ENCODE data around the gene NCDN.

The NCDN gene

DNA sequence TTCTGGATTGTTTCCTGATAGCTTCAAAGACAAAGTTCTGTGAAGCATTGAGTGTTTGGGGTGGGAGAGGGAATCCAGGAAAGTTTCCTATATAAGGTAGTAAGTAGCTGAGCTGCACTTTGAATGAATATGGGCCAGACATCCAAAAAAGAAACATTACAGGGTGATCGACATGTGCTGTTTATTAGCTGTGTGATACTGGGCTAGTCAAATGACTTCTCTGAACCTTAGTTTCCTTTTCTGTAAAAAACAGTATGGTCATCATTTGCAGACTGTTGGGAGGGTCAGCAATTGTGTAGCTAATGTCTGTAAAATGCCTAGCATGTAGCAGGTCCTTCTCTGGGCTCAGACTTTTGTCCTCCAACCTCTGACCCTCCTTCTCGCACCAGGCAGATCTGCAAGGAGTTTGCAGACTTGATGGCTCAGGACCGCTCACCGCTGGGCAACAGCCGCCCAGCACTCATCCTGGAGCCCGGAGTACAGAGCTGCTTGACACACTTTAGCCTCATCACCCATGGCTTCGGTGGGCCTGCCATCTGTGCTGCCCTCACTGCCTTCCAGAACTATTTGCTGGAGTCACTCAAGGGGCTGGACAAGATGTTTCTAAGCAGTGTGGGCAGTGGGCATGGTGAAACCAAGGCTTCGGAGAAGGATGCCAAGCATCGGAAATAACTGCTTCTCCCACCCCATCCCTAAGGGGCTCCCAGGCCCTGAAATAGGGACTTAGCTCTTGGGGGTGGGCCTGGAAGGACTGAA, 36.6 kb downstream of the NCDN start:
- no peak overlapping the region for H3K4me3 ChIP-seq (ENCODE audit: low read depth, low read length)
- TF ChIP-seq CTCF (IDR thresholded peaks at IDR 0.05; ENCODE audit: low read depth, low read length, missing control alignments) = no peak
- H3K36me3 ChIP-seq (replicated peaks) = peaks cover 4% of the 10 kb centered on the region
- no peak for DNase-seq
- H3K27me3 ChIP-seq (replicated peaks) = no peaks in the 10 kb centered on the region
- in situ Hi-C loops (cut with HindIII; ENCODE audit: low pct_ligation_motif_present, low sequenced_read_pairs) = no loop called here
- H3K27ac ChIP-seq = no peak overlapping the region

GRCh38 chr1:35595684-35596083, 38.1 kb downstream of the NCDN start:
- TF ChIP-seq CTCF (IDR thresholded peaks at IDR 0.05; ENCODE audit: low read depth, low read length, missing control alignments) = no peak
- Histone ChIP-seq H3K27me3 (replicated peaks) (no peaks in the 10 kb centered on the region), H3K36me3 (replicated peaks) (peaks cover 7% of the 10 kb centered on the region), H3K27ac (no peak overlapping the region), H3K4me3 (ENCODE audit: low read depth, low read length) (no peak overlapping the region)
- no peak for DNase-seq
- in situ Hi-C loops (cut with HindIII; ENCODE audit: low pct_ligation_motif_present, low sequenced_read_pairs) = no loop called here

- H3K27ac ChIP-seq = no peak overlapping the region
- peaks cover 23% of the 10 kb centered on the region for H3K36me3 ChIP-seq (replicated peaks)
- no peaks in the 10 kb centered on the region for H3K27me3 ChIP-seq (replicated peaks)
- no peak for TF ChIP-seq CTCF (IDR thresholded peaks at IDR 0.05; ENCODE audit: low read depth, low read length, missing control alignments)
- H3K4me3 ChIP-seq (ENCODE audit: low read depth, low read length) = no peak overlapping the region
- DNase-seq = no peak
- in situ Hi-C loops (cut with HindIII; ENCODE audit: low pct_ligation_motif_present, low sequenced_read_pairs) = no loop called here
These were observed 40.3 kb downstream of the NCDN start for GRCh38 chr1:35597870-35598269.

GRCh38 chr1:35598895-35599294, 41.3 kb downstream of the NCDN start:
- H3K27ac ChIP-seq = no peak overlapping the region
- no peak for DNase-seq
- in situ Hi-C loops (cut with HindIII; ENCODE audit: low pct_ligation_motif_present, low sequenced_read_pairs) = no loop called here
- no peaks in the 10 kb centered on the region for H3K27me3 ChIP-seq (replicated peaks)
- no peak overlapping the region for H3K4me3 ChIP-seq (ENCODE audit: low read depth, low read length)
- TF ChIP-seq CTCF (IDR thresholded peaks at IDR 0.05; ENCODE audit: low read depth, low read length, missing control alignments) = no peak
- peaks cover 31% of the 10 kb centered on the region for H3K36me3 ChIP-seq (replicated peaks)

- in situ Hi-C loops (cut with HindIII; ENCODE audit: low pct_ligation_motif_present, low sequenced_read_pairs) = no loop called here
- Histone ChIP-seq H3K4me3 (ENCODE audit: low read depth, low read length) (no peak overlapping the region), H3K36me3 (replicated peaks) (peaks cover 31% of the 10 kb centered on the region), H3K27me3 (replicated peaks) (no peaks in the 10 kb centered on the region), H3K27ac (no peak overlapping the region)
- DNase-seq = no peak
- no peak for TF ChIP-seq CTCF (IDR thresholded peaks at IDR 0.05; ENCODE audit: low read depth, low read length, missing control alignments)
These were observed 41.8 kb downstream of the NCDN start for GRCh38 chr1:35599411-35599810.

- Histone ChIP-seq H3K36me3 (replicated peaks) (peaks cover 31% of the 10 kb centered on the region), H3K4me3 (ENCODE audit: low read depth, low read length) (no peak overlapping the region), H3K27me3 (replicated peaks) (no peaks in the 10 kb centered on the region), H3K27ac (no peak overlapping the region)
- no peak for DNase-seq
- no peak for TF ChIP-seq CTCF (IDR thresholded peaks at IDR 0.05; ENCODE audit: low read depth, low read length, missing control alignments)
- in situ Hi-C loops (cut with HindIII; ENCODE audit: low pct_ligation_motif_present, low sequenced_read_pairs) = no loop called here
These were observed 43.0 kb downstream of the NCDN start for GRCh38 chr1:35600593-35600992.
